HG03342 (cell line): Measurements from ENCODE around the gene PRR29.
"Not testable (repeated sequence)": the region's sequence is repeated elsewhere in the genome, so short reads cannot be mapped to it uniquely, and the experiment has no call there.

Experiments used
- ATAC-seq: cut with Tn5 transposase; IDR thresholded peaks from one replicate; pipeline ENCODE4 v1.9.1; 2021; ENCODE audit warnings: mild to moderate bottlenecking, moderate library complexity; ENCODE audit not compliant: unreplicated experiment

PRR29 gene

GRCh38 chr17:63973930-63974593, 24.1 kb upstream of the PRR29 start:
- ATAC-seq = no peak

GRCh38 chr17:63974594-63975192, 23.5 kb upstream of the PRR29 start:
- no peak for ATAC-seq

- ATAC-seq = no peak
Measured at GRCh38 chr17:63975541-63976092, 22.5 kb upstream of the PRR29 start.

GRCh38 chr17:63976702-63977101, 21.4 kb upstream of the PRR29 start:
- ATAC-seq = no peak

GRCh38 chr17:63978272-63979200, 19.6 kb upstream of the PRR29 start:
- no peak for ATAC-seq

GRCh38 chr17:63982641-63983040, 15.5 kb upstream of the PRR29 start:
- not testable (repeated sequence) for ATAC-seq

- no peak for ATAC-seq
Measured at GRCh38 chr17:63983320-63983719, 14.8 kb upstream of the PRR29 start.

- no peak for ATAC-seq
Measured at GRCh38 chr17:63984236-63984635, 13.9 kb upstream of the PRR29 start.

- ATAC-seq = no peak
Measured at GRCh38 chr17:63984651-63985386, 13.3 kb upstream of the PRR29 start.

GRCh38 chr17:63985387-63986140, 12.6 kb upstream of the PRR29 start:
- no peak for ATAC-seq

GRCh38 chr17:63986821-63987220, 11.3 kb upstream of the PRR29 start:
- no peak for ATAC-seq

- no peak for ATAC-seq
Measured at GRCh38 chr17:63987221-63988126, 10.7 kb upstream of the PRR29 start.

GRCh38 chr17:63988127-63988478, 10.0 kb upstream of the PRR29 start:
- no peak for ATAC-seq

GRCh38 chr17:63988741-63989621, 9.2 kb upstream of the PRR29 start:
- ATAC-seq = no peak

GRCh38 chr17:63989622-63990345, 8.4 kb upstream of the PRR29 start:
- ATAC-seq = no peak

GRCh38 chr17:63991611-63992010, 6.5 kb upstream of the PRR29 start:
- no peak for ATAC-seq

- no peak for ATAC-seq
Measured at GRCh38 chr17:63993368-63993985, 4.7 kb upstream of the PRR29 start.
